Measurements from ENCODE around the gene CNTNAP4.

GRCh38 chr16:76376988-76377387 lies 99.8 kb downstream of the CNTNAP4 start:
- TF ChIP-seq CTCF (conservative IDR thresholded peaks at IDR 0.05): no peak
- no peak for TF ChIP-seq EZH2 (IDR thresholded peaks at IDR 0.05; ENCODE audit: low read depth)
